Adrenal gland (tissue), 12 donors: Measurements from ENCODE around the gene GPR142. TPM values are rescaled to one million over a fixed set of nuclear protein-coding genes. Genes with fewer than 3 reads are reported as not detected.

Source experiments
- DNase-seq, 7 donors: peaks; one replicate each; pipeline ENCODE4 v3.0.0-alpha.2; 2019 to 2020
- H3K27ac ChIP-seq, 5 donors: fragments of 200-600 bp; sonication (generic) in 4 of 5; 1 replicate in 3 of 5; 2 replicates in 2 of 5; pipeline versions ENCODE4 v1.5.1 to v1.8.0; 2016 to 2020; ENCODE audit warnings: mild to moderate bottlenecking in 1 of 5
- H3K27me3 ChIP-seq: fragments of 200-600 bp; 2 replicates; pipeline ENCODE4 v1.8.0; 2021
- H3K36me3 ChIP-seq, 2 donors: fragments of 200-600 bp; replicated peaks in 1 of 2; 1 replicate in 1 of 2; 2 replicates in 1 of 2; pipeline versions ENCODE4 v1.5.1 to v1.8.0; 2018 to 2022
- H3K4me1 ChIP-seq, 2 donors: fragments of 200-600 bp; replicated peaks in 1 of 2; 1 replicate in 1 of 2; 2 replicates in 1 of 2; pipeline versions ENCODE4 v1.5.1 to v1.8.0; 2018 to 2021
- H3K4me3 ChIP-seq, 4 donors: fragments of 200-600 bp; sonication (generic) in 3 of 4; one replicate each; pipeline ENCODE4 v1.5.1; 2016 to 2018
- H3K9me3 ChIP-seq, 3 donors: fragments of 200-600 bp; sonication (generic) in 1 of 3; replicated peaks in 1 of 3; 1 replicate in 2 of 3; 2 replicates in 1 of 3; pipeline versions ENCODE4 v1.5.1 to v1.8.0; 2016 to 2021
- POLR2A ChIP-seq, 2 donors: fragments of 450-650 bp; IDR thresholded peaks; one replicate each; pipeline ENCODE4 v1.6.1; 2017; ENCODE audit warnings: antibody characterized with exemption in 2 of 2, mild to moderate bottlenecking in 2 of 2, moderate library complexity in 1 of 2
- WGBS, 4 donors: extraction: QIAGEN DNeasy Blood & Tissue Kit in 2 of 4; methylation state at CpG; one replicate each; pipeline versions ENCODE4 v1.1.5 to v1.1.7; 2013 to 2017; 5-methylcytosine and 5-hydroxymethylcytosine counted together
- intact Hi-C, 2 donors: fragments of 100-400 bp; cut with DNase I; formaldehyde crosslinking; loops; one replicate each; pipeline versions ENCODE4 v1.14.1 to v1.15.0; 2022 to 2023
- polyA plus RNA-seq, 3 donors: library from polyadenylated mRNA; stranded (reverse); fragments of 200-250 nt in 2 of 3; fragments of 350-450 nt in 1 of 3; fragmentation: Illumina TruSeq in 1 of 3; extraction: RNeasy Lipid Tissue Mini Kit (QIAGEN cat#74804) in 1 of 3; gene quantifications; one replicate each; pipeline ENCODE4 v1.2.3, GENCODE V29; 2013 to 2014
- total RNA-seq, 9 donors: library from RNA; depleted of rRNA in 4 of 9; stranded (reverse); fragments of >200 nt in 4 of 9; fragments of 120-200 nt in 1 of 9; fragmentation: NEBNext Ultra II Directional in 1 of 9; extraction: Animal tissue kit (Norgen Biotek cat#: 25700) in 1 of 9; gene quantifications; one replicate each; pipeline versions ENCODE4 v1.1.0 to v1.2.4, GENCODE V29; 2013 to 2023
- TF ChIP-seq, protein P1 (sequence below), 6 experiments: fragments of 450-650 bp in 4 of 6; fragments of 200-600 bp in 2 of 6; sonication (generic) in 1 of 6; IDR thresholded peaks; 1 replicate in 5 of 6; 2 replicates in 1 of 6; pipeline versions ENCODE4 v1.5.1 to v1.8.0; 2016 to 2021; ENCODE audit warnings: antibody characterized with exemption in 6 of 6, mild to moderate bottlenecking in 2 of 6, moderate library complexity in 1 of 6
- donor health status: healthy with polysubstance abuse.
- donor health status: Bipolar disorder and iron deficiency.
- donor health status: DM: yes; HTN: yes; CAD: no.
- donor health status: DM: no; HTN: no; CAD: no.
- donor health status: DM: no; HTN: no; CAD: no.
- donor health status: DM: yes; HTN: yes; CAD: no.

The GPR142 gene
- total and polyA plus RNA-seq, 12 donors = 0.13 TPM; not detected in 11

DNA sequence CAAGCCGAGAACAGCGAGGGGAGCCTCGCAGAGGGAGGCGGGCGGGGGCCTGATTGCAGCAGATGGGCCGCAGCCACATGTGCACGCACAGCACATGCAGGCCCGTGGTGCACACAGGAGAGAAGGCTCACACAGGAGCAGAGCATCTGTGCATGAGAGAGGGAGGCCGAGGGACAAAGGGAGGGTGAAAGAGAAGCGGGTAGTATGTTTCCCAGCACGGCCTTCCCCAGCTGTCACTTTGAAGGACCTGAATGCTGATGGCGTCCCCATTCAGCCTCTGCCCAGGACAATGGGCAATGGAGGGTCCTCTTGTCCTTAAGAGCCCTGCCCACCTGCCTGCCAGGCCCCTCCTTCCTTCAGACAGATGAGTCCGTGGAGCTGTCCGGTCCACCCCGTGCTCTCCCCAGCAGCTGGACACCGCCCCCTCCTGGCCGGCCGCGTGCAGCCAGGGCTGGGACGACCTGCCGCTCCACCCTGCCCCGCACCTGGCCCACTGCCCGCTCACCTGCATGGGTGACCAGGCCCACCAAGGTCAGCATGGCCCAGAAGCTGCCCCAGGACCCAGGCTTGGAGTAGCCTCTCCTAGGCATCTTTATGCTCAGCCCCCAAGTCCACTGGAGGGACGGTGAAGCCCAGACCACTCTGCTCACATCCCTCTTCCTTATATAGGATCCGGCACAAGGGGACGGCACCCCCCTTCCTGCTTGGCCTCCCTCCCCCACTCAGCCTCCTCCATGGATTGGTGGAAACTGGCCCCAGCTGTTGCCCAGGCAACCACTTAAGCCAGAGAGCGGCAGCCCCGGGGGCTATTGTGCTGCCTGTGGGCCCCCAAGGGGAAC lies 5.9 kb upstream of the GPR142 start, which contains the start of gene BTBD17:
BTBD17 (minus strand) TSS at position 639 of the 839 bp plus-strand sequence; CDS start at position 590, 49 bp downstream.
- Histone ChIP-seq H3K27me3 (peaks cover 48% of the 10 kb centered on the region), H3K4me3 (no peak within 1 kb of the TSS), H3K36me3 (no peaks in the 10 kb centered on the region), H3K9me3 (no peaks in the 10 kb centered on the region), H3K4me1 (no peaks in the 10 kb centered on the region), H3K27ac (peak within 1 kb of the TSS in 1 of 5 donors; percentile 26)
- WGBS, 4 donors = 25 to 41% (median 26%) methylated on average over 15 to 28 of the region's 28 CpGs
- intact Hi-C loops = loop anchor here (5.0 to 10.0 kb wide), 2 partner anchors 59 to 147 kb away; partner anchors contain the start of gene TTYH2 (in 1 of the 2)
- TF ChIP-seq, protein P1, sequence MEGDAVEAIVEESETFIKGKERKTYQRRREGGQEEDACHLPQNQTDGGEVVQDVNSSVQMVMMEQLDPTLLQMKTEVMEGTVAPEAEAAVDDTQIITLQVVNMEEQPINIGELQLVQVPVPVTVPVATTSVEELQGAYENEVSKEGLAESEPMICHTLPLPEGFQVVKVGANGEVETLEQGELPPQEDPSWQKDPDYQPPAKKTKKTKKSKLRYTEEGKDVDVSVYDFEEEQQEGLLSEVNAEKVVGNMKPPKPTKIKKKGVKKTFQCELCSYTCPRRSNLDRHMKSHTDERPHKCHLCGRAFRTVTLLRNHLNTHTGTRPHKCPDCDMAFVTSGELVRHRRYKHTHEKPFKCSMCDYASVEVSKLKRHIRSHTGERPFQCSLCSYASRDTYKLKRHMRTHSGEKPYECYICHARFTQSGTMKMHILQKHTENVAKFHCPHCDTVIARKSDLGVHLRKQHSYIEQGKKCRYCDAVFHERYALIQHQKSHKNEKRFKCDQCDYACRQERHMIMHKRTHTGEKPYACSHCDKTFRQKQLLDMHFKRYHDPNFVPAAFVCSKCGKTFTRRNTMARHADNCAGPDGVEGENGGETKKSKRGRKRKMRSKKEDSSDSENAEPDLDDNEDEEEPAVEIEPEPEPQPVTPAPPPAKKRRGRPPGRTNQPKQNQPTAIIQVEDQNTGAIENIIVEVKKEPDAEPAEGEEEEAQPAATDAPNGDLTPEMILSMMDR (IDR thresholded peaks at IDR 0.05) = peak; percentile 52 to 81 (median 69)
- no peak for TF ChIP-seq POLR2A (IDR thresholded peaks at IDR 0.05)
- DNase-seq = peak; percentile 51 to 77 (median 68)

DNA sequence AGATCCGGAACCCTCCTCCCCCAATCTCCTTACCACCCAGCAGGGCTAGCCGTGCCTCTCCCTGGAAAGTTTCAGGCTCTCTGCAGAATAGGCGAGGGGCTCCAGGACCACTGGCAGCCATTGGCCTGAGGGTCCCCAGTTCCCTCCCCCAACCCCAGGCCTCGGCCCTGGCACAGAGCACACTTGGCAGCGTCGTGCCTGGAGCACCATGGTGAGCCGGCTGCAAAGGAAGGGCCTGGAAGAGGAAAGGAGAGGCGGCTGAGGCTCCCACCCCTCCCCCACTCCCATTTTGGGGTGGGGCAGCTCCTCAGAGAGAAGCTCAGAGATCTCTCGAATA lies 5.3 kb upstream of the GPR142 start:
- peak overlapping the region in 1 of 5 donors; percentile 26 for H3K27ac ChIP-seq
- H3K36me3 ChIP-seq = no peaks in the 10 kb centered on the region
- H3K4me1 ChIP-seq = no peaks in the 10 kb centered on the region
- H3K4me3 ChIP-seq = no peak overlapping the region
- TF ChIP-seq, protein P1 (IDR thresholded peaks at IDR 0.05) = no peak
- no peak for TF ChIP-seq POLR2A (IDR thresholded peaks at IDR 0.05)
- intact Hi-C loops = loop anchor here (5.0 to 10.0 kb wide), 2 partner anchors 60 to 147 kb away; partner anchors contain the start of gene TTYH2 (in 1 of the 2)
- 12 to 32% (median 15%) methylated on average over 1 to 9 of the region's 9 CpGs for WGBS, 4 donors
- no peak for DNase-seq
- no peaks in the 10 kb centered on the region for H3K9me3 ChIP-seq
- peaks cover 42% of the 10 kb centered on the region for H3K27me3 ChIP-seq

DNA sequence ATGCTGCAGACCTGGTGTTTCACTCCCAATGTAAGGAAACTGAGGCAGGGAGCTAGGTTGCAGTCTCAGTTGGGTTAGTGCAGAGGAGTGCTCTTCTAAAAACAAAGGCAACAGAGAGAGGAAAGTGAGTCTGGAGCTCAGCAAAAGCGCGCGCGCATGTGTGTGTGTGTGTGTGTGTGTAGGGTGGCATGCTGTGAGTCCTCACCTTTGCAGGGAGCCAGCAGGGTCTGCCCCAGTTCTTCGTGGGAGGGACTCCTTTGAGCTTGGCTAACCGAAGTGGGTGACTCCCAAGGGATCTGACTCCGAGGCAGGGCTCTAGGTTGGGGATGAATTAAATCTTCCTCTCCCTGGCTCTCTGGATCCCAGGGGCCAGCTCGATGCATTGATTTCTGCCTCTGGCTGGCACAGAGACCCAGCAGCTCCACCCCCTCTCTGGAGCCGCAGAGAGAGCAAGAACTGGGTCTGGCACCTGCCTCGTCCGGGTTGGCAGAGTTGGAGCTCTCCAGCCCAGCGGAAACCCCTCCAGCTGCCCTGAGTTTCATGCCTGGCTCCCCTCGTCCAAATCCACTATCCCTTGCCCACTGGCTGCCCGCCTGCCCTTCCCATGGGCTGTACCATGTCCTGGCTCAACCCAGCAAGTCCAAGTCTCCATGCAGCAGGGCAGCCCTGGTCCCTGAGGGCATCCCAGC lies 4.4 kb upstream of the GPR142 start:
- 43 to 58% (median 54%) methylated on average over 10 to 14 of the region's 14 CpGs for whole genome bisulfite sequencing, 4 donors
- Histone ChIP-seq H3K27ac (no peak overlapping the region), H3K4me3 (no peak overlapping the region), H3K9me3 (no peaks in the 10 kb centered on the region), H3K4me1 (no peaks in the 10 kb centered on the region), H3K36me3 (no peaks in the 10 kb centered on the region), H3K27me3 (peaks cover 33% of the 10 kb centered on the region)
- TF ChIP-seq, protein P1 (IDR thresholded peaks at IDR 0.05) = no peak
- TF ChIP-seq POLR2A (IDR thresholded peaks at IDR 0.05) = no peak
- DNase-seq = no peak
- intact Hi-C loops = loop anchor here (5.0 to 10.0 kb wide), 2 partner anchors 61 to 148 kb away; partner anchors contain the start of gene TTYH2 (in 1 of the 2)
